ENCODE measurements around the gene KRTAP12-4.
"Not testable (repeated sequence)": the region's sequence is repeated elsewhere in the genome, so short reads cannot be mapped to it uniquely, and the experiment has no call there.

The KRTAP12-4 gene

DNA sequence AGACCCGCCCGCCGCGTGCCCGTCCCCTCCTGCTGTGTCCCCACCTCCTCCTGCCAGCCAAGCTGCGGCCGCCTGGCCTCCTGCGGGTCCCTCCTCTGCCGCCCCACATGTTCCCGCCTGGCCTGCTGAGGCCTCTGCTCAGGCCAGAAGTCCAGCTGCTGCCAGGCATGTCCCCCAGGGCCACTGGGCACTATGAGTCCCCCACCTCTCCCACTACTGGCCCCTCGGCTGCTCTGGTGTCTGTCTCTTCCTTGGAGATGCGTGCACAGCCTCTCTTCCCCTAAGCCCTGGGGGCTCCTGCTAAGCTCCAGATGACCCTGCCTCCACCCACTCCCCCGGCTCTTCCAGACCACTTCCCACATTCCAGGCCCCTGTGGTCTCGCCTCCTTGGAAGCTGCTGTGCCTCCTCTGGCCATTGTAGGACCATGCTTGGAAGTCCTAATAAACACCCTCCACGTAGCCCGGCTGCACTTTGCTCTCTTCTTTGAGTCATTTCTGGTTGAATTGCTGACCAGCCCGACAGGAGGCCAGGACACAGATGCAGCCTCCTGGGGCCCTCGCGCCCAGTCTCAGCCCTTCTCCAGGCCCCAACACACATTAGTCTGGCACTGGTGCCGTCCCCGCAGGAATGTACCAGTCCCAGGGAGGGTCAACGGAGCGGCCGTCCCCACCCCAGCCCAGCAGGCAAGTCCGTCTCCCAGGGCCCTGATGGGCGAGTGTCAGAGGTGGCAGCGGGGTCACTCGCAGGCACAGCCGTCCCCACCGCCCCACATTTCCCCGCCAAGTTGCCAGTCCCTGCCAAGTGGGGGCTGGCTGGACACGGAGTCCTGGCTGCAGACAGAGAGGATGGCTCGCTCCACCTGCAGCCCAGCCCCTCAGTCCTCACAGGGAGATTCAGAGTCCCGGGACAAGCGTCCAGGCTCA is 43.6 kb upstream of the KRTAP12-4 start:
- Histone ChIP-seq H2AFZ (no peak overlapping the region), H3K27me3 (ENCODE audit: control insufficient read depth, insufficient read depth, low read length) (no peaks in the 10 kb centered on the region), H3K9me3 (ENCODE audit: control insufficient read depth, low read length) (no peaks in the 10 kb centered on the region), H3K9ac (no peak overlapping the region), H3K4me1 (no peaks in the 10 kb centered on the region), H3K4me2 (ENCODE audit: low read length) (no peak overlapping the region), H3K79me2 (no peaks in the 10 kb centered on the region), H3K4me3 (ENCODE audit: low read depth, low read length) (no peak overlapping the region), H3K36me3 (ENCODE audit: control insufficient read depth, insufficient read depth, low read length) (no peaks in the 10 kb centered on the region), H3K27ac (no peak overlapping the region)
- TF ChIP-seq, protein P1, sequence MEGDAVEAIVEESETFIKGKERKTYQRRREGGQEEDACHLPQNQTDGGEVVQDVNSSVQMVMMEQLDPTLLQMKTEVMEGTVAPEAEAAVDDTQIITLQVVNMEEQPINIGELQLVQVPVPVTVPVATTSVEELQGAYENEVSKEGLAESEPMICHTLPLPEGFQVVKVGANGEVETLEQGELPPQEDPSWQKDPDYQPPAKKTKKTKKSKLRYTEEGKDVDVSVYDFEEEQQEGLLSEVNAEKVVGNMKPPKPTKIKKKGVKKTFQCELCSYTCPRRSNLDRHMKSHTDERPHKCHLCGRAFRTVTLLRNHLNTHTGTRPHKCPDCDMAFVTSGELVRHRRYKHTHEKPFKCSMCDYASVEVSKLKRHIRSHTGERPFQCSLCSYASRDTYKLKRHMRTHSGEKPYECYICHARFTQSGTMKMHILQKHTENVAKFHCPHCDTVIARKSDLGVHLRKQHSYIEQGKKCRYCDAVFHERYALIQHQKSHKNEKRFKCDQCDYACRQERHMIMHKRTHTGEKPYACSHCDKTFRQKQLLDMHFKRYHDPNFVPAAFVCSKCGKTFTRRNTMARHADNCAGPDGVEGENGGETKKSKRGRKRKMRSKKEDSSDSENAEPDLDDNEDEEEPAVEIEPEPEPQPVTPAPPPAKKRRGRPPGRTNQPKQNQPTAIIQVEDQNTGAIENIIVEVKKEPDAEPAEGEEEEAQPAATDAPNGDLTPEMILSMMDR (IDR thresholded peaks at IDR 0.05): no peak

DNA sequence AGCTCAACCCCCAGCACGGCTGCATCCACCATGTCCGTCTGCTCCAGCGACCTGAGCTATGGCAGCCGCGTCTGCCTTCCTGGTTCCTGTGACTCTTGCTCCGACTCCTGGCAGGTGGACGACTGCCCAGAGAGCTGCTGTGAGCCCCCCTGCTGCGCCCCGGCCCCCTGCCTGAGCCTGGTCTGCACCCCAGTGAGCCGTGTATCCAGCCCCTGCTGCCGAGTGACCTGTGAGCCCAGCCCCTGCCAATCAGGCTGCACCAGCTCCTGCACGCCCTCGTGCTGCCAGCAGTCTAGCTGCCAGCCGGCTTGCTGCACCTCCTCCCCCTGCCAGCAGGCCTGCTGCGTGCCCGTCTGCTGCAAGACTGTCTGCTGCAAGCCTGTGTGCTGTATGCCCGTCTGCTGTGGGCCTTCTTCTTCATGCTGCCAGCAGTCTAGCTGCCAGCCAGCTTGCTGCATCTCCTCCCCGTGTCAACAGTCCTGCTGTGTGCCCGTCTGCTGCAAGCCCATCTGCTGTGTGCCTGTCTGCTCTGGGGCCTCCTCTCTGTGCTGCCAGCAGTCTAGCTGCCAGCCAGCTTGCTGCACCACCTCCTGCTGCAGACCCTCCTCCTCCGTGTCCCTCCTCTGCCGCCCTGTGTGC is 42.8 kb upstream of the KRTAP12-4 start, which contains the start of gene KRTAP10-12:
Gene KRTAP10-12, plus strand, starts transcription at position 1 of the 639 bp plus-strand sequence. Its CDS starts 30 bp downstream, at position 31.
- not testable (repeated sequence) for H3K27me3 ChIP-seq (ENCODE audit: control insufficient read depth, insufficient read depth, low read length); H3K4me1 ChIP-seq; H2AFZ ChIP-seq; H3K27ac ChIP-seq; H3K4me3 ChIP-seq (ENCODE audit: low read depth, low read length); H3K9me3 ChIP-seq (ENCODE audit: control insufficient read depth, low read length); H3K36me3 ChIP-seq (ENCODE audit: control insufficient read depth, insufficient read depth, low read length); H3K9ac ChIP-seq; H3K79me2 ChIP-seq; H3K4me2 ChIP-seq (ENCODE audit: low read length)

DNA sequence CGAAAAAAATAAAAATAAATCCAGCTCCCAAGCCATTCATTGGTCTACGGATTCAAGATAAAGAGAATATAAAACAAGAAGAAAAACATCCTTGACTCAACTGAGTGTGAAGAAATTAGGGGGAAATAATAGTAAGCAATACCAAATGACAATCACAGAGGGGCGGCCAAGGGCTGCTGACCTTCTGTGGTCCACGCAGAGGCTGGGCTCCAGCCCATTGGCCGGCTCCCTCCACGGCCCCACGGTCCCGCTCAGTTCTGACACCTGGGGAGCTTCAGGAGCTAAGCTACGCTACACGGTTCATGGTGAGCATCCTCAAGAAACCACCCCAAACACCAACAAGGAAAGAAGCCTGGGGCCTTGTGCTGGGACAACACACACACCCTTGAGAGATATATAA is 42.1 kb upstream of the KRTAP12-4 start:
- Histone ChIP-seq H3K36me3 (ENCODE audit: control insufficient read depth, insufficient read depth, low read length) (no peaks in the 10 kb centered on the region), H3K27me3 (ENCODE audit: control insufficient read depth, insufficient read depth, low read length) (no peaks in the 10 kb centered on the region), H3K4me2 (ENCODE audit: low read length) (no peak overlapping the region)

DNA sequence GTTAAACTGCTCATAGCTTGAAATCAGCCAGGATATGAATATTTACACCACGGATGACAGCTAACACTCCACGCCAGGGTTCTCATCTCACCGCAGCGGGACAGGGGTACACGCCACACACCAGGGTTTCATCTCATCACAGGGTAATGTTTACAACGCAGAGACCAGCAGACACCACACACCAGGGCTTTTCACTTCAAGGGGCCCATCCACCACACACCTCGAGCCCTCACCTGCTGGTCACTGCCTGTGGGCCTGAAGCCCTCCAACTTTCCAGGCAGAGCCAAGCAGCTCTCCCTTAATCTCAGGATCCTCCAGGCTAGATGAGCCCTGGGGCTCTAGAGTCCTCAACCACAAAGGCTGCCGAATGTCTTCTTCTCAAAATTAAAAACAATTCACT is 41.2 kb upstream of the KRTAP12-4 start:
- Histone ChIP-seq H2AFZ (no peak overlapping the region), H3K4me1 (no peaks in the 10 kb centered on the region), H3K79me2 (no peaks in the 10 kb centered on the region), H3K27me3 (ENCODE audit: control insufficient read depth, insufficient read depth, low read length) (no peaks in the 10 kb centered on the region), H3K9me3 (ENCODE audit: control insufficient read depth, low read length) (no peaks in the 10 kb centered on the region), H3K9ac (no peak overlapping the region), H3K36me3 (ENCODE audit: control insufficient read depth, insufficient read depth, low read length) (no peaks in the 10 kb centered on the region), H3K4me3 (ENCODE audit: low read depth, low read length) (no peak overlapping the region), H3K27ac (no peak overlapping the region), H3K4me2 (ENCODE audit: low read length) (no peak overlapping the region)
- TF ChIP-seq, protein P1 (IDR thresholded peaks at IDR 0.05): no peak

More for the DNA sequence above, 42.1 kb upstream of the KRTAP12-4 start:
- no peak overlapping the region for H3K27ac ChIP-seq
- no peaks in the 10 kb centered on the region for H3K79me2 ChIP-seq
- H3K4me1 ChIP-seq: no peaks in the 10 kb centered on the region
- H3K4me3 ChIP-seq (ENCODE audit: low read depth, low read length): no peak overlapping the region
- no peak overlapping the region for H2AFZ ChIP-seq
- H3K9me3 ChIP-seq (ENCODE audit: control insufficient read depth, low read length): no peaks in the 10 kb centered on the region
- TF ChIP-seq, protein P1 (IDR thresholded peaks at IDR 0.05): no peak
- no peak overlapping the region for H3K9ac ChIP-seq

DNA sequence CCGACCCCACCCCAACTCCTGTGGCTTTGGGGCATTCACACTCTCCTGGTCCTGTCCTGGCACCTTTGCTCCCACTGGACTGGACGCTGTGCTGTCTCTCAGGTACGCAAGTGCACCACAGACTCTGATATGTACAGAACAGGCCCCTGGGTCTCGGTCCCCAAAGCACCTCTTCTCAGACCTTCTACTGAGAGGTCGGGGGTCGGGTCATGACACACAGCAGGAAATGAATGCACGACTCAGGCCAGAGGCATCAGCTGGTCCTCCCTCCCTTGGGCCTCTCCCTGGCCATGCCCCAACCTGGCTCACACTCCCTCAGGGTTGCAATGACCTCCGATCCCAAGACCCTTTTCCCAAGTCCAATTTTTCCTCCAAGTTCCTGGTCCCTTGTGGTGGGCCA is 40.7 kb upstream of the KRTAP12-4 start:
- no peak overlapping the region for H3K4me2 ChIP-seq (ENCODE audit: low read length)
- no peak overlapping the region for H3K4me3 ChIP-seq (ENCODE audit: low read depth, low read length)
- no peaks in the 10 kb centered on the region for H3K27me3 ChIP-seq (ENCODE audit: control insufficient read depth, insufficient read depth, low read length)
- H3K4me1 ChIP-seq: no peaks in the 10 kb centered on the region
- no peak overlapping the region for H3K9ac ChIP-seq
- no peaks in the 10 kb centered on the region for H3K36me3 ChIP-seq (ENCODE audit: control insufficient read depth, insufficient read depth, low read length)
- no peak overlapping the region for H3K27ac ChIP-seq
- H3K79me2 ChIP-seq: no peaks in the 10 kb centered on the region
- H2AFZ ChIP-seq: no peak overlapping the region
- no peaks in the 10 kb centered on the region for H3K9me3 ChIP-seq (ENCODE audit: control insufficient read depth, low read length)
- TF ChIP-seq, protein P1 (IDR thresholded peaks at IDR 0.05): no peak

All from parathyroid adenoma (tissue), 2 donors.